ENCODE data around the gene RAP1B.

RAP1B gene

DNA sequence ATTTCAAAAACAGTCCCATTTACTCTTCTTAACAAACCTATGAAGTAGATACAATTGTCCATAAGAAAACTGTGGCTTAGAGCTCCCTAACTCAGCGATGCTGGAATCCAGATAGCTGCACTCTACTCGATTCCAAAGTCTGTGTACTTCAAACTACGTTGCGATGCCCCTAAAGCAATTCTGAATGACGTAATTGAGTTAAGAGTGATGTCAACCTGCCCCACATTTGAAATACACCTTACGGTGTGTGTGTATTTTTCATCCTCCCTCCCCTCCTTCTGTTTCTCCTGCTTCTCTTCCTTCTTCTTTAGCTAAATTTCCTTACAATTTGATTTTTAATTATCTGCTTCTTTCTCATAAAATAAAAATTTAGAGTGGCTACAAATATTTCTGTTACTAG is 31.9 kb upstream of the RAP1B start:
- H3K9me3 ChIP-seq (replicated peaks in 1 of 11): 0 out of 22 replicates have a peak, but pooled peaks cover 0 to 4% (median 0%) of the 10 kb centered on the region in 11 experiments
- H3K9ac ChIP-seq: no peak overlapping the region
- no peak for TF ChIP-seq Cebpa-rat (IDR thresholded peaks at IDR 0.05)
- H3K27me3 ChIP-seq: no peaks in the 10 kb centered on the region
- H3K4me1 ChIP-seq: peaks cover 0 to 14% (median 8%) of the 10 kb centered on the region in 10 experiments; a peak in 10 of 20 replicates
- no peak overlapping the region for H3K4me3 ChIP-seq
- H3K36me3 ChIP-seq: no peaks in the 10 kb centered on the region
- H3K4me2 ChIP-seq: no peak overlapping the region; a peak in 1 of 22 replicates
- H4K20me1 ChIP-seq: no peaks in the 10 kb centered on the region
- no peak overlapping the region for H3K27ac ChIP-seq

- H3K36me3 ChIP-seq: no peaks in the 10 kb centered on the region
- peaks cover 0 to 14% (median 8%) of the 10 kb centered on the region in 10 experiments; a peak in 10 of 20 replicates for H3K4me1 ChIP-seq
- H3K9me3 ChIP-seq (replicated peaks in 1 of 11): 0 out of 22 replicates have a peak, but pooled peaks cover 0 to 4% (median 0%) of the 10 kb centered on the region in 11 experiments
- no peaks in the 10 kb centered on the region for H3K27me3 ChIP-seq
- H3K4me2 ChIP-seq: no peak overlapping the region
- no peak overlapping the region for H3K9ac ChIP-seq
- no peak overlapping the region for H3K4me3 ChIP-seq
- H4K20me1 ChIP-seq: no peaks in the 10 kb centered on the region
- no peak for TF ChIP-seq Cebpa-rat (IDR thresholded peaks at IDR 0.05)
- H3K27ac ChIP-seq: no peak overlapping the region
These were observed 31.4 kb upstream of the RAP1B start for GRCh38 chr12:68579254-68579653.

- Histone ChIP-seq H3K36me3 (no peaks in the 10 kb centered on the region), H3K4me3 (no peak overlapping the region), H3K27me3 (no peaks in the 10 kb centered on the region), H3K4me2 (no peak overlapping the region), H3K9me3 (replicated peaks in 1 of 11) (peaks cover 0 to 18% (median 0%) of the 10 kb centered on the region in 11 experiments; a peak in 6 of 22 replicates), H3K9ac (no peak overlapping the region), H3K27ac (no peak overlapping the region), H4K20me1 (no peaks in the 10 kb centered on the region), H3K4me1 (peaks cover 0 to 14% (median 8%) of the 10 kb centered on the region in 10 experiments; a peak in 10 of 20 replicates)
- TF ChIP-seq Cebpa-rat (IDR thresholded peaks at IDR 0.05): no peak
These were observed 29.8 kb upstream of the RAP1B start for GRCh38 chr12:68580911-68581310.

DNA sequence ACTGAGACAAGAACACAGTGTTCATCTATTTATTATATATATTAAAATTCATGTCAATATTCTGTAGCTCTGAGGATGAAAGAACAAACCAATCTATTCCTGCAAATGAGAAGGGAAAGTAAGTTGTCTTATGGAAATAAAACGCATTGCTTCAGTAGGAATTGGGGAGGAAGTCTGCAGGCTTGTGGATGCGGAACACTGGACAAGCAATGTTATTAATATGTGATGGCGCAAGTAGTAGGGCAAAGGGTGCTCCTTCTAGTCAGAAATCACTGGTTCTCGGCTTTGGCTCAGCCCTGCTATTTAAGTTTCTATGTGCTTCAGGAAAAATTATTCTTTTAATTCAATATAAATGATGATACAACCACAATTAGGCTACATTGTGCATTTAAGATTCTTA is 28.8 kb upstream of the RAP1B start:
- no peak overlapping the region for H3K27ac ChIP-seq
- no peak for TF ChIP-seq Cebpa-rat (IDR thresholded peaks at IDR 0.05)
- peaks cover 0 to 21% (median 0%) of the 10 kb centered on the region in 11 experiments; a peak in 6 of 22 replicates for H3K9me3 ChIP-seq (replicated peaks in 1 of 11)
- no peak overlapping the region for H3K4me3 ChIP-seq
- no peak overlapping the region for H3K9ac ChIP-seq
- H4K20me1 ChIP-seq: no peaks in the 10 kb centered on the region
- no peaks in the 10 kb centered on the region for H3K27me3 ChIP-seq
- peaks cover 0 to 17% (median 9%) of the 10 kb centered on the region in 10 experiments; a peak in 13 of 20 replicates for H3K4me1 ChIP-seq
- peak overlapping the region in 2 of 11 experiments; percentile 8 to 21; a peak in 1 of 22 replicates for H3K4me2 ChIP-seq
- H3K36me3 ChIP-seq: no peaks in the 10 kb centered on the region

DNA sequence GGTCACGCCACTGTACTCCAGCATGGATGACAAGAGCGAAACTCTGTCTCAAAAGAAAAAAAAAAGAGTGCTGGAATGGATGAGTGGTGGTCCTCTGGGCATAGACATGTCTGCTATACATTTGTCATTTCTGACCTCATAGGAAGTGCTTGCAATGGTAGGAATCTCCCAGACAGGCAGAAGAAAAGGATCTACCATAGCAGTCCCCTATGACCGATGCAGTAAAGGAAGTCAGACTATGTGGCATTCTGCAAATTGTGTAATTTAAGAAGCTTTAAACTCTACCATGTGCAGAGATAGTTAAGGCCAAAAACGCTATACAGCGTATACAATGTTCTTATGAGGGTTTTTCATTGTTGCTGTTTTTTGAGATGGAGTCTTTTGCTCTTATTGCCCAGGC is 24.7 kb upstream of the RAP1B start:
- Histone ChIP-seq H3K4me1 (peaks cover 6 to 33% (median 25%) of the 10 kb centered on the region in 10 experiments), H3K4me2 (no peak overlapping the region), H3K27me3 (no peaks in the 10 kb centered on the region), H3K27ac (no peak overlapping the region), H3K9me3 (replicated peaks in 1 of 11) (peaks cover 25 to 56% (median 31%) of the 10 kb centered on the region in 11 experiments), H3K4me3 (no peak overlapping the region), H3K36me3 (peaks cover 0 to 16% (median 0%) of the 10 kb centered on the region in 11 experiments; a peak in 6 of 22 replicates), H3K9ac (no peak overlapping the region), H4K20me1 (no peaks in the 10 kb centered on the region)
- TF ChIP-seq Cebpa-rat (IDR thresholded peaks at IDR 0.05): no peak

DNA sequence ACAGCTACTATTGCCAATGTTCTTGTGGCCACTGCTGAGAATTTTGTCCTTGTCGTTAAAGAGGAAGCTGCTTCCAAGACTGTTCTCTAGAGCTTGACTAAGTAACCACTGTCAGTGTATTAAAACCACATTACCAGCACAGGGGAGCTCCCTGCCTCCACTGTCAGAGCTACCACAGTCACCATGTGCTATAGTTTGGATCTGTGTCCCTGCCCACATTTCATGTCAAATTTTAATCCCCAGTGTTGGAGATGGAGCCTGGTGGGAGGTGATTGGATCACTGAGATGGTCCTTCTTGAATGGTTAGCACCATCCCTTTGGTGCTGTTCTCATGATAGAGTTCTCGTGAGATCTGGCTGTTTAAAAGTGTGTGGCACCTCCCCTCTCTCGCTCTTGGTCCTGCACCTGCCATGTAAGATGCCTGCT is 23.2 kb upstream of the RAP1B start:
- no peak overlapping the region for H3K4me3 ChIP-seq
- H4K20me1 ChIP-seq: no peaks in the 10 kb centered on the region
- H3K9me3 ChIP-seq (replicated peaks in 1 of 11): peaks cover 25 to 58% (median 34%) of the 10 kb centered on the region in 11 experiments
- no peak for TF ChIP-seq Cebpa-rat (IDR thresholded peaks at IDR 0.05)
- peaks cover 0 to 16% (median 0%) of the 10 kb centered on the region in 11 experiments; a peak in 6 of 22 replicates for H3K36me3 ChIP-seq
- peak overlapping the region in 9 of 11 experiments; percentile 4 to 55 (median 41); a peak in 15 of 22 replicates for H3K4me2 ChIP-seq
- H3K27ac ChIP-seq: 0 out of 22 replicates have a peak overlapping the region, but pooled peaks of 1 of the 11 experiments have one; percentile 0
- H3K27me3 ChIP-seq: no peaks in the 10 kb centered on the region
- no peak overlapping the region for H3K9ac ChIP-seq
- peaks cover 19 to 44% (median 39%) of the 10 kb centered on the region in 10 experiments for H3K4me1 ChIP-seq

DNA sequence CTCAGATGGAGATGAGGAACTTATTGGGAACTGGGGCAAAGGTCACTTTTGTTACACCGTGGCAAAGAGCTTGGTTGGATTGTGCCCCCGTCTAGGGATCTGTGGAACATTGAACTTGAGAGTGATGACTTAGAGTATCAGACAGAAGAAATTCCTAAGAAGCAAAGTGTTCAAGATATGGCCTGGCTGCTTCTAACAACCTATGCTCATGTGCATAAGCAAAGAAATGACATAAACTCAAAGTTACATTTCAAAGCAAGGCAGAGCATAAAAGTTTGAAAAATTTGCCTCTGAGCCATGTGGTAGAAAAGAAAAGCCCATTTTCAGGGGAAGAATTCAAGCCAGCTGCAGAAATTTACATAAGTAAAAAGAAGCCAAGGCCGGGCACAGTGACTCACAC is 21.5 kb upstream of the RAP1B start:
- no peaks in the 10 kb centered on the region for H3K27me3 ChIP-seq
- H3K36me3 ChIP-seq: peaks cover 0 to 16% (median 0%) of the 10 kb centered on the region in 11 experiments; a peak in 6 of 22 replicates
- no peaks in the 10 kb centered on the region for H4K20me1 ChIP-seq
- H3K27ac ChIP-seq: no peak overlapping the region
- no peak overlapping the region for H3K4me2 ChIP-seq
- H3K4me3 ChIP-seq: peak overlapping the region in 7 of 10 experiments; percentile 4 to 38 (median 24); a peak in 6 of 20 replicates
- peaks cover 39 to 68% (median 48%) of the 10 kb centered on the region in 11 experiments for H3K9me3 ChIP-seq (replicated peaks in 1 of 11)
- no peak for TF ChIP-seq Cebpa-rat (IDR thresholded peaks at IDR 0.05)
- H3K4me1 ChIP-seq: peaks cover 19 to 60% (median 41%) of the 10 kb centered on the region in 10 experiments
- H3K9ac ChIP-seq: no peak overlapping the region

GRCh38 chr12:68591734-68592418 is 18.8 kb upstream of the RAP1B start:
- no peak for TF ChIP-seq Cebpa-rat (IDR thresholded peaks at IDR 0.05)

DNA sequence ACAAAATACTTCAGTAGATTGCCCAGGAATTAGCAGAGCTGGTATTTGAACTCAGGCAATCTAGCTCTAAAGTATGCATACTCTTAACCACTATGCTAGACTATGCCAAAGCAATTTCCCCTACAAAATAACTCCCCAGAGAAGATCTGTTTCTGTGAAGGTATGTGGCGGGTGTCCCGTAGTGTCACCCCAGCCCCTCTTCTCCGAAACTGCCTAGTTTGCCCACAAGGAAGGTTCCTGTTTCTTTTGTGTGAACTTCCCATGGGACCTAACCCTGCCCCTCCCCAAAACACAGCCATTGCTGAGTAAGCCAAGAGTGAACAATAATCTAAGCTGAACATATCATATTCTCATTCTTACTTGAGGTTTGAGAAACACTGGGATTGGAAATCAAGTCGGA is 15.5 kb upstream of the RAP1B start:
- Histone ChIP-seq H3K4me2 (peak overlapping the region; percentile 48 to 78 (median 62)), H4K20me1 (no peaks in the 10 kb centered on the region), H3K36me3 (peaks cover 0 to 2% (median 0%) of the 10 kb centered on the region in 11 experiments; a peak in 2 of 22 replicates), H3K4me3 (peak overlapping the region in 1 of 10 experiments; percentile 12; a peak in 1 of 20 replicates), H3K4me1 (peaks cover 48 to 98% (median 74%) of the 10 kb centered on the region in 10 experiments), H3K27ac (peak overlapping the region in 5 of 11 experiments; percentile 36 to 64 (median 55); a peak in 8 of 22 replicates), H3K9ac (peak overlapping the region in 2 of 11 experiments; percentile 29 to 36; a peak in 2 of 22 replicates), H3K27me3 (no peaks in the 10 kb centered on the region), H3K9me3 (replicated peaks in 1 of 11) (peaks cover 18 to 30% (median 26%) of the 10 kb centered on the region in 11 experiments)
- no peak for TF ChIP-seq Cebpa-rat (IDR thresholded peaks at IDR 0.05)

More at GRCh38 chr12:68591734-68592418, 18.8 kb upstream of the RAP1B start:
- peak overlapping the region in 5 of 11 experiments; percentile 8 to 50 (median 36); a peak in 6 of 22 replicates for H3K9ac ChIP-seq
- peak overlapping the region in 10 of 11 experiments; percentile 7 to 55 (median 43); a peak in 15 of 22 replicates for H3K27ac ChIP-seq
- H3K4me3 ChIP-seq: peak overlapping the region in 4 of 10 experiments; percentile 1 to 46 (median 24); a peak in 5 of 20 replicates
- no peaks in the 10 kb centered on the region for H4K20me1 ChIP-seq
- peaks cover 37 to 84% (median 63%) of the 10 kb centered on the region in 10 experiments for H3K4me1 ChIP-seq
- peak overlapping the region; percentile 50 to 75 (median 69) for H3K4me2 ChIP-seq
- H3K27me3 ChIP-seq: no peaks in the 10 kb centered on the region
- peaks cover 40 to 54% (median 48%) of the 10 kb centered on the region in 11 experiments for H3K9me3 ChIP-seq (replicated peaks in 1 of 11)
- peaks cover 0 to 16% (median 0%) of the 10 kb centered on the region in 11 experiments; a peak in 6 of 22 replicates for H3K36me3 ChIP-seq

Data from BLaER1 treated with 17β-estradiol and CSF1 and Interleukin-3, amounts not matched to agents 10 nM and 100 nM (cell line).